NCI-H2227 (cell line): ENCODE data around the gene FTCD.

ENCODE experiments used
- DNase-seq: peaks from one replicate; lab custom pipeline; 2025; ENCODE audit not compliant: unreplicated experiment; lab: John Stamatoyannopoulos, UW

FTCD gene

DNA sequence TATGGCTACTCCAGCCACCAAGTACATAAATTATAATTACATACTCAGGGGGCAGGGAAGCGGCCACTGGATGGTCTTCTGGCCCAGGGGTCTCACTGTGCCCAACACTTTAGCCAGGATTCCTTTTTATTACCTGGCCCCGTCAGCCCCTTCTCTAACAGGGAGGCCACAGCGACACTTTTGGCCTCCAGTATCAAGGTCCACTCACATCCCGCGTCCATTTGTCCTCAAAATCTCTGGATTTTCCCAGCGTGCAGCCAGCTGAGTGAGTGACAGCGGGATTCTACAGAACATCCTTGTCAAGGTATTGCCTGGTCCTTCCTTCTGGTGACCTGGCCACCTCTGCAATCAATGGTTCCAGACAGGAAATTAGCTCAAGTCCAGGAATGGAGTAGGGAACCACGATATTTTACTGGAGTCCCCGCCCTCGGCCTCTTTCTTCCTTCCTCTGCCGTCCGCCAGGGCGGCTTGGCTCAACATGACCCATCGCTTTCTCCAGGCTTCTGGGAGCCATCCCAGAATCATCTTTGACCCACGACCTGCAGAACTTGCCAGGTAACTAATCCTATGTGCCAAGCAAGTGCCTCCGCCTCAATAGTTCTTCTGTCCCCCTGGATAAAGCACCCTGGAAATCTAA, 60.2 kb downstream of the FTCD start:
- DNase-seq = no peak

DNA sequence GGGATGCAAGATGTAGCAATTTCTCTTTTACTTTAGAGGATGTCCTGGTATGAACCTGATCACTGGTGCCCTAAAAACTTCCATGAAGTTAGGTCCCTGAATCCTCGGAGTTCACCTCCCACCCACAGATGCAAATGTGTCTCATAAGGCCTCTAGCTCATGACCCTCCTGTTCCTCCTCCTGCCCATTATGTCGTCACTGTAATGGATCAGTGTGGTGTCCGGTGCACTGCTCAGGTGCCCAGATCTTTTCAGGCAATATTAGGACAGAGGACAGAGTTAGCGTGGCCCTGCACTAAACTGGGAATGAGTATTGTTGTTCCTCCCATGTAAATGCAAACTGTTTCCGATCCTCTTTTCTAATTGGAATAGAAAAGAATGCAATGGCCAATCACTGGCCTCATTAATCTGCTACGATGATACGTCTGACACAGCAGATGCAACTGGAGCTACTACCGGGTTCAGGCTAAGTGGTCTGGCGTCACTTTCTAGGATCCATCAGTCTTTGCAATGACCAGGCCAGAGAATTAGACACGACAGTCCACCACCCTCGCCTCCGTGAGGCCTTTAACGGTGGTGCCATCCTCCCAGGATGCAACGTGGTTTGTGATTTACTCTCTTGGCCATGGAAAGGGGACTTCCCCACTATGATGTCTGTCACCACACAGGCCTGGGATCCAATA, 60.8 kb downstream of the FTCD start:
- no peak for DNase-seq

DNA sequence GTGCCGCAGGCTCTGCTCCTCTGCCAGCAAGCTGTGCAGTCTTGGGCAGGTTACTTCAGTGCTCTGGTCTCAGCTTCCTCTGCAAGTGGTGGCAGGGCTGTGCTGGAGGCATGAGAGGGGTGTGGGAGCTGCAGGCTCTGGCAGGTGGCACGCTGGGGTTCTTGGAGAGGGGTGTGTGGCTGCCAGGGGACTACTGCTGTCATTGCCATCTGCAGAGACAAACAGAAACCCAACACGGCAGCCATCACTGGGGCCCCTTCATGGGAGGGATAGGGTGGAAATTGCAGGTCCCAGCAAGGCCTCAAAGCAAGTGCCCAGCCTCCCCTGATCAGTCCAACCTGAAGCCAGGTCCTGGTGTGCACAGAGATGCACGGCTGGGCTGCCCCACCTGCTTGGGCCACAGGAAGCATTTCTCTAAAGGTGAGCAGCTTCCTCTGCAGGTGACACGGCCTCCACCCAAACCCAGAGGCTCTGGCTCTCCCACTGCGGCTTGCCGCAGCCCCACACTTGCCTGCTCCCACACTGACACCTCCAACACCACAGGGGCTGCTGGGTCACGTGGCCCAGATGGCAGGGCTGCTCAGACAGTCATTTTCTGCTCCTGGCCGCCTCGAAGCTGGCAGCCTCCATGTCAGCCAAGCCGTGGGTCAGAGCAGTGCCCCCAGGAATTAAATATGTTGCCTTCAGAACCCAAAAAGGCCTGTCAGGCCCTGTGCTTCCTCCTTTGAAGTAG, 61.5 kb downstream of the FTCD start:
- no peak for DNase-seq

DNA sequence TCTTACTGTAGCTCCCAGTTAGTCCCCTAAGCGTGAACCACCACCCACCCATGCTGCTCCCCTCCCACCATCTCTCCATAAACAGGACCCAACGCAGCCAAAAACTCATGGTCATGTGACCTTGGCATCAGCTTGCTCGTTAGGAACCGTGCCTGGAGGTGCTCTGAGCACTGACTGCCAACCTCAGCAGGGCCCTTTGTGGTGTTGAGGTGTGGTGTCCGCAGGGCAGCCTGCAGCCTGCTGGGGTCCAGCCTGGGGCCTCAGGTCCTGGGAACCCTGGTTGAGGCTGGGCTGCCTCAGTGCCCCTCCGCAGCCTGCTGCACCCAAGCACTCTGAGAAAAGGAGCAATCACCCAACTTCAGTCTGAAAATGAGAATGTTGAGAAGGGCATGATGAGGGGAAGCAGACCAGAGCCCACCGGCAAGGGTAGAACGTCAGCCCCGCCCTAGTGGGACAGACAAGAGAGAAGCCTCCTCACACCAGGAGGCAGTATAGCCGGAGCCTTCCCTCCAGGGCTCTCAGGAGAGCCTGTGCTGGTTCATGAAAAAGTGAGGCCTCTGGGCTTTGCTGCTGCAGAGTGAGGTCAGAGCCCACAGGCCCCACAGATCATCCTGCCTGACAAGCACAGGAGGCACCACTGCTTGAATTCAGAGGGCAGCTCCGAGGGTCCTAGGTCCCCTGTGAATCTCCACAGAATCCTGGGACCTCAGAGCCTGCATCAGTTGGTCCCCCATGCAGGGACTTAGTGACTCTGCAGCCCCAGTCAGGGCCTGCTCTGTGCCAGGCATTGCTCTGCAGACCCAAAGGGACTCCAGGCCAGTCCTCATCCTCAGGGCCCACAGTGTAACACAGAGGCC, 62.3 kb downstream of the FTCD start:
- no peak for DNase-seq

DNA sequence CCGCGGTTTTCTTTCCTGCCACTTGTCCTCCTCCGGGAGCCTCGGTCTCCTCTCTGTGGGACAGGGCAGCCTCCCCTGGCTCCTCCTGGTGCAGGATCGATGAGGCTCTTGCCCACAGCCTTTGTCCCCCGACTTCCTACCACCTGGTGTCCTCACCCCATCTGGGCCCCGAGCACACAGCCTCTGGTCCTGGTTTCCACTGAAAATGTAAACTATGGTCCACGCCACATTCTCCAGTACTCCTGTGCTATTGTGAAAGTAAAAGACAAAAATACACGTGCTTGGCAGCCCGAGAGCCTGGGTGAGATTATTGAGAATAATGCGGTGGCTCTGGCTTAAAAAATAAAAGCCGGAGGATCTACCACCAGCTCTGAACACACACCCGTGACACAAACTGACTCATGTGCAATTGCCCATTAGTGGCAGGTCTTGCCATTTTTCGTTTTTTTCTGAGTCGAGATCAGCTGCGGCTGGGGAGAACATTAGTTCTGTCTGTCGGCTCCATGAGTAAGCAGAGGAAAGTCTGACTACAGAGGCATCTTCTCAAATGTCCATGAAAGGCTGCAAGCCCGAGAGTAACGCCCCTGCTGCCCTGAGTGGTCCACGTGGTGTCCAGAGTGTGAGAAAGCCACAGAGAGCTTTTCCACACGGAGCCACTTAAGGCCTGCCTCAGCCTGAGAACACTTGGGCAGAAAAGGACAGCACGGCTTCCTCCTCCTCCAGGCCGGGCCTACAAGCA, 63.2 kb downstream of the FTCD start:
- no peak for DNase-seq

DNA sequence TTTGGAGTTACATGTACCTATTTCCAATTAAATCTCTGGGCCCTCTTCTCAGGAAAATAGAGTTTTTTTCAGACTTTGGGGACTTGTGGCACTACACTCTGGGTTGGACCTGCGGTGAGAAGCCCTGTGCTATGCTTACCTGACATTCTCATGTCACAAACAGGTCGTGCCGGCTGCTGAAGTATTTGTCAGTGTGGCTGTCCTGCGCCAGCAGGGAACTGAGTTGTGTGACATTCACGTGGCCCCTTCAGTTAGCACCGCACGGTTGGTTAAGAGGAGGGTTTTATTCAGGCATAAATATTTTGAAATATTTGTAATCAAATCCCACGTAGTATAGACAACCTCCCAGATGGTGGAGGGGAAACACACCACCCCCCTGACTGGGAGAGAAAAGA, 63.8 kb downstream of the FTCD start:
- DNase-seq = no peak

DNA sequence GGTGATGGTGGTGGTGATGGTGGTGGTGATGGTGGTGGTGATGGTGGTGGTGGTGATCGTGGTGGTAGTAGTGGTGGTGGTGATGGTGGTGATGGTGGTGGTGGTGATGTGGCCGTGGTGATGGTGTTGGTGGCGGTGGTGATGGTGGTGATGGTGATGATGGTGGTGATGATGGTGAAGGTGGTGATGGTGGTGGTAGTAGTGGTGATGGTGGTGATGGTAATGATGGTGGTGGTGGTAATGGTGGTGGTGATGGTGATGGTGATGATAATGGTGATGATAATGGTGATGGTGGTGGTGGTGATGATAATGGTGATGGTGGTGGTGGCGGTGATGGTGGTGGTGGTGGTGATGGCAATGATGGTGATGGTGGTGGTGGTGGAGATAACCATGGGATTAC, 64.3 kb downstream of the FTCD start:
- DNase-seq = no peak

DNA sequence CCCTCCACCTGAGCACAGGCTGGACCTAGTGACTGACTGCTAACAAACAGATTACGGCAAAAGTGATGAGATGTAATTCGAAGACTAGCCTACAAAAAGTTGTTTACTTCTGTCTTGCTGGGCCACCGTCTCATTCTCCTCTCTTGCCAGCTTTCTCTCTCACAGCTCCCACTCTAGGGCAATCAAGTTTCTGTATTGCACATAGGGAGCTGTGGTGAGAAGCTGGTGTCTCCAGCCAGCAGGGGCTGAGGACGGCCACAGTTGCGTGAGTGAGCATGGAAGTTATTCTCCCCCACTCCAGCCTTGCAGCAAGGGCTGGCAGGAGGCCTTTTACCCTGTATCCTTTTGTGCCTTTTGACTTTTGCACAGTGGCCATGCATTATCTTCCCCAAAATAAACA, 66.1 kb downstream of the FTCD start:
- DNase-seq = no peak

DNA sequence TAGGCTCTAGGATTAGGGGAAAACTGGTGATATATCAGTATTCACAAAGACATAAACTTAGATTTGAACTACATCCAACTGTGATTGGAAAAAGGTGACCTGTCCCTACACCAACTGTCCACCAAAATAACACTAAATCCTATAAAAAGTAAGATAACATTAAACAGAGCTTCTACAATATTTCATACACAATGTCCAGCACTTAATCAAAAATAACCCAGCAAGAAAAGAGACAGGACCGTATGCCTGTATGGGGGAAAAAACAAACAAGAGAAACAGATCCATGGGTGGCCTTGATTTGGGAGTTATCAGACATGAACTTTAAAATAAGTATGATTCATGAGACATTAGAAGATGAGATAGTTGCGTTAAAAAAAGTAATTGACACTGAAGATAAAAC, 67.2 kb downstream of the FTCD start:
- DNase-seq = no peak

DNA sequence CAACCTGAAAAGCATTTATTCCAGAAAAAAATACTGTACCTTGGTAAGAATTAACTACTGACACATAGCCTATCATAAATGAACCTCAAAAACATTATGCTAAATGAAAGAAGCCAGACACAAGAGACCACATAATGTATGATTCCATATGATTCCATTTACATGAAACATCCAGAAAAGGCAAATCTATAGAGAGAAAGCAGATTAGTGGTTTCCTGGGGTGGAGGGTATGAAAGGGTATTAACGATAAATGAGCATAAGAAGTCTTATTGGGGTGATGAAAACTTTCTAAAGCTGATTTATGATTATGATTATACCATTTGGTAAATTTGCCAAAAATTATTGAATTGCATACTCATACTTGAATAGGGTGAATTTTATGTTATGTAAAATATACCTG, 67.7 kb downstream of the FTCD start:
- no peak for DNase-seq
